ENCODE results near the gene METAP1D.
"Not testable (repeated sequence)": the region's sequence is repeated elsewhere in the genome, so short reads cannot be mapped to it uniquely, and the experiment has no call there.

DNA sequence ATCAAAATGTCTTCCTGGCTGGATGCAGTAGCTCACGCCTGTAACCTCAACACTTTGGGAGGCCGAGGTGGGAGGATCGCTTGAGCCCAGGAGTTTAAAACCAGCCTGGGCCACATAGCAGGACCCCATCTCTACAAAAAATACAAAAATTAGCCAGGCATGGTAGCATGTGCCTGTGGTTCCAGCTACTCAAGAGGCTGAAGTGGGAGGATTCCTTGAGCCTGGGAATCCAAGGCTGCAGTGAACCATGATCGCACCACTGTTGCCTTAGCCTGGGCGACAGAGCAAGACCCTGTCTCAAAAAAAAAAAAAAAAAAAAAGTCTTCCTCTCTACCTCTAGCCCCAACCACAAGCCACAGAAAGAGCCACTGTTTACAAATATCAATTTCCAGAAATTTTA, 60.4 kb downstream of the METAP1D start:
- TF ChIP-seq, protein P1, sequence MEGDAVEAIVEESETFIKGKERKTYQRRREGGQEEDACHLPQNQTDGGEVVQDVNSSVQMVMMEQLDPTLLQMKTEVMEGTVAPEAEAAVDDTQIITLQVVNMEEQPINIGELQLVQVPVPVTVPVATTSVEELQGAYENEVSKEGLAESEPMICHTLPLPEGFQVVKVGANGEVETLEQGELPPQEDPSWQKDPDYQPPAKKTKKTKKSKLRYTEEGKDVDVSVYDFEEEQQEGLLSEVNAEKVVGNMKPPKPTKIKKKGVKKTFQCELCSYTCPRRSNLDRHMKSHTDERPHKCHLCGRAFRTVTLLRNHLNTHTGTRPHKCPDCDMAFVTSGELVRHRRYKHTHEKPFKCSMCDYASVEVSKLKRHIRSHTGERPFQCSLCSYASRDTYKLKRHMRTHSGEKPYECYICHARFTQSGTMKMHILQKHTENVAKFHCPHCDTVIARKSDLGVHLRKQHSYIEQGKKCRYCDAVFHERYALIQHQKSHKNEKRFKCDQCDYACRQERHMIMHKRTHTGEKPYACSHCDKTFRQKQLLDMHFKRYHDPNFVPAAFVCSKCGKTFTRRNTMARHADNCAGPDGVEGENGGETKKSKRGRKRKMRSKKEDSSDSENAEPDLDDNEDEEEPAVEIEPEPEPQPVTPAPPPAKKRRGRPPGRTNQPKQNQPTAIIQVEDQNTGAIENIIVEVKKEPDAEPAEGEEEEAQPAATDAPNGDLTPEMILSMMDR (IDR thresholded peaks at IDR 0.05), result not testable (repeated sequence)
- TF ChIP-seq POLR2A (IDR thresholded peaks at IDR 0.05), result not testable (repeated sequence)
